IMR-90 (cell line): Measurements from ENCODE around the gene GCH1. TPM values are rescaled to one million over a fixed set of nuclear protein-coding genes. Genes with fewer than 3 reads are reported as not detected.

ENCODE experiments used
- ATAC-seq: fragments of 200-7000 bp; cut with Tn5 transposase; 2 replicates; pipeline ENCODE4 v1.9.1; 2020; ENCODE audit warnings: low read depth, mild to moderate bottlenecking, moderate library complexity
- BruUV-seq: library from RNA; stranded (reverse); fragments of 400-500 nt; replicated peaks from 2 replicates; lab custom pipeline; 2021; lab: Mats Ljungman, UMichigan
- CTCF ChIA-PET: fragments of 300-600 bp; formaldehyde crosslinking; extraction: SDS; loops from one replicate; lab custom pipeline; 2021; ENCODE audit warnings: antibody characterized with exemption; lab: Yijun Ruan, JAX
- POLR2A ChIA-PET: fragments of 300-600 bp; sonication (Branson Sonifier 250); formaldehyde crosslinking; loops from one replicate; lab custom pipeline; 2022; ENCODE audit warnings: antibody characterized with exemption; ENCODE audit not compliant: unreplicated experiment; lab: Charles Lee
- DNase-seq: peaks from one replicate; pipeline ENCODE4 v3.0.0; 2013
- H2AFZ ChIP-seq: replicated peaks from 2 replicates; pipeline ENCODE3; 2013; ENCODE audit warnings: low read length, mild to moderate bottlenecking; ENCODE audit not compliant: poor library complexity
- H2AK5ac ChIP-seq: 2 replicates; pipeline ENCODE4 v1.6.1; 2013; ENCODE audit warnings: low read depth, low read length, inconsistent platforms
- H2AK9ac ChIP-seq: replicated peaks from 2 replicates; pipeline ENCODE3; 2013; ENCODE audit warnings: mild to moderate bottlenecking, low read depth, low read length, moderate library complexity; ENCODE audit not compliant: poor library complexity
- H2BK120ac ChIP-seq: 2 replicates; pipeline ENCODE4 v1.6.1; 2013; ENCODE audit warnings: low read depth, low read length, inconsistent platforms
- H2BK15ac ChIP-seq: 3 replicates; pipeline ENCODE4 v1.6.1; 2013; ENCODE audit warnings: low read depth, low read length, inconsistent platforms
- H2BK20ac ChIP-seq: 2 replicates; pipeline ENCODE4 v1.6.1; 2013; ENCODE audit warnings: low read depth, mild to moderate bottlenecking, inconsistent platforms, low read length, moderate library complexity
- H2BK5ac ChIP-seq: 2 replicates; pipeline ENCODE4 v1.6.1; 2013; ENCODE audit warnings: mild to moderate bottlenecking, low read depth, low read length, inconsistent platforms; ENCODE audit not compliant: poor library complexity, severe bottlenecking
- H3K14ac ChIP-seq: replicated peaks from 2 replicates; pipeline ENCODE4 v1.6.1; 2013; ENCODE audit warnings: low read depth, low read length, inconsistent platforms
- H3K18ac ChIP-seq: 2 replicates; pipeline ENCODE4 v1.6.1; 2013; ENCODE audit warnings: low read depth, low read length, control low read depth
- H3K23ac ChIP-seq: 2 replicates; pipeline ENCODE4 v1.6.1; 2013; ENCODE audit warnings: low read depth, low read length, inconsistent platforms
- H3K27ac ChIP-seq: 2 replicates; pipeline ENCODE4 v1.5.1; 2013; ENCODE audit warnings: mild to moderate bottlenecking, control low read depth, low read length; ENCODE audit not compliant: insufficient read depth
- H3K27me3 ChIP-seq: 2 replicates; pipeline ENCODE4 v1.6.1; 2013; ENCODE audit warnings: low read length; ENCODE audit not compliant: control insufficient read depth, insufficient read depth
- H3K36me3 ChIP-seq: 2 replicates; pipeline ENCODE4 v1.6.1; 2013; ENCODE audit warnings: low read length, mixed read lengths; ENCODE audit not compliant: control insufficient read depth, insufficient read depth
- H3K4ac ChIP-seq: 2 replicates; pipeline ENCODE4 v1.6.1; 2013; ENCODE audit warnings: low read depth, low read length, inconsistent platforms
- H3K4me1 ChIP-seq: 2 replicates; pipeline ENCODE4 v1.6.1; 2013; ENCODE audit warnings: low read length, mixed read lengths; ENCODE audit not compliant: control insufficient read depth, insufficient read depth
- H3K4me2 ChIP-seq: 2 replicates; pipeline ENCODE4 v1.6.1; 2013; ENCODE audit warnings: low read depth, mild to moderate bottlenecking, control low read depth, low read length, moderate library complexity
- H3K4me3 ChIP-seq: 2 replicates; pipeline ENCODE4 v1.5.1; 2013; ENCODE audit warnings: low read depth, mild to moderate bottlenecking, control low read depth, low read length, moderate library complexity; ENCODE audit not compliant: insufficient read depth
- H3K56ac ChIP-seq: 2 replicates; pipeline ENCODE4 v1.6.1; 2013; ENCODE audit warnings: low read length, inconsistent platforms; ENCODE audit not compliant: insufficient read depth; ENCODE audit errors: extremely low read depth
- H3K79me1 ChIP-seq, 2 experiments: 2 replicates each; pipeline ENCODE4 v1.6.1; 2013; ENCODE audit warnings: low read length in 2 of 2, inconsistent platforms in 1 of 2, low read depth in 1 of 2
- H3K9ac ChIP-seq: 2 replicates; pipeline ENCODE4 v1.6.1; 2013; ENCODE audit warnings: low read depth, low read length, control low read depth
- H3K9me1 ChIP-seq: 2 replicates; pipeline ENCODE4 v1.6.1; 2013; ENCODE audit warnings: low read length, inconsistent platforms; ENCODE audit not compliant: insufficient read depth
- H3K9me3 ChIP-seq: 2 replicates; pipeline ENCODE4 v1.6.1; 2013; ENCODE audit warnings: low read length; ENCODE audit not compliant: control insufficient read depth, insufficient read depth
- H4K20me1 ChIP-seq: 2 replicates; pipeline ENCODE4 v1.6.1; 2013; ENCODE audit warnings: low read length, inconsistent platforms; ENCODE audit not compliant: insufficient read depth
- H4K5ac ChIP-seq: 2 replicates; pipeline ENCODE4 v1.6.1; 2013; ENCODE audit warnings: mild to moderate bottlenecking, low read depth, low read length, control low read depth
- H4K8ac ChIP-seq, 2 experiments: 2 replicates each; pipeline ENCODE4 v1.6.1; 2013; ENCODE audit warnings: low read depth in 2 of 2, low read length in 2 of 2, control low read depth in 1 of 2, inconsistent platforms in 1 of 2
- H4K91ac ChIP-seq: 2 replicates; pipeline ENCODE4 v1.6.1; 2013; ENCODE audit warnings: low read depth, low read length, inconsistent platforms; ENCODE audit not compliant: insufficient read depth
- CEBPB ChIP-seq: IDR thresholded peaks from 2 replicates; pipeline ENCODE4 v1.6.1; 2012; ENCODE audit warnings: low read depth, low read length, improper control_type of control experiment
- FOS ChIP-seq: fragments of 150-350 bp; IDR thresholded peaks from 2 replicates; pipeline ENCODE4 v1.6.1; 2016; ENCODE audit warnings: low read depth, low read length
- MAFK ChIP-seq: IDR thresholded peaks from 2 replicates; pipeline ENCODE4 v1.6.1; 2012; ENCODE audit warnings: low read depth, low read length, improper control_type of control experiment
- MXI1 ChIP-seq: IDR thresholded peaks from 2 replicates; pipeline ENCODE4 v1.6.1; 2012; ENCODE audit warnings: low read depth, mild to moderate bottlenecking, low read length, moderate library complexity, borderline replicate concordance
- NFE2L2 ChIP-seq: fragments of 150-350 bp; IDR thresholded peaks from 2 replicates; pipeline ENCODE4 v1.6.1; 2016; ENCODE audit warnings: low read depth, mild to moderate bottlenecking, low read length
- RAD21 ChIP-seq: IDR thresholded peaks from 2 replicates; pipeline ENCODE4 v1.6.1; 2012; ENCODE audit warnings: low read length, improper control_type of control experiment
- RCOR1 ChIP-seq: IDR thresholded peaks from 2 replicates; pipeline ENCODE4 v1.6.1; 2012; ENCODE audit warnings: mild to moderate bottlenecking, low read length, improper control_type of control experiment; ENCODE audit not compliant: insufficient replicate concordance
- RFX5 ChIP-seq: IDR thresholded peaks from 2 replicates; pipeline ENCODE4 v1.8.0; 2012; ENCODE audit warnings: low read depth, mild to moderate bottlenecking, low read length, moderate library complexity
- WGBS, 2 experiments: methylation state at CpG; one replicate each; pipeline versions ENCODE4 v1.1.5 to v1.1.7; 2013; ENCODE audit warnings: missing lambda C conversion rate in 2 of 2; ENCODE audit not compliant: insufficient read length in 1 of 2; ENCODE audit errors: extremely low coverage in 2 of 2; 5-methylcytosine and 5-hydroxymethylcytosine counted together
- dilution Hi-C: fragments of 300-500 bp; cut with HindIII; formaldehyde crosslinking; loops from one replicate; pipeline ENCODE4 v1.14.3; 2018; ENCODE audit warnings: low sequenced_read_pairs; ENCODE audit not compliant: unreplicated experiment
- in situ Hi-C: fragments of 300-500 bp; cut with MboI; formaldehyde crosslinking; loops from 3 replicates; pipeline ENCODE4 v1.14.3; 2019; ENCODE audit warnings: low sequenced_read_pairs, inconsistent platforms, mixed read lengths
- intact Hi-C: fragments of 100-400 bp; cut with micrococcal nuclease; formaldehyde crosslinking; loops from 2 replicates; pipeline ENCODE4 v1.10.0; 2022
- polyA plus RNA-seq, 3 experiments: library from polyadenylated mRNA; depleted of rRNA; stranded (reverse); fragments of >200 nt; gene quantifications; 2 replicates each; pipeline ENCODE4 v1.2.3, GENCODE V29; 2012; ENCODE audit warnings: low replicate concordance in 1 of 3
- total RNA-seq: library from RNA; depleted of rRNA; stranded (reverse); fragments of >200 nt; gene quantifications from 2 replicates; pipeline ENCODE4 v1.2.3, GENCODE V29; 2012
- TF ChIP-seq, protein P1 (sequence below): fragments of 150-350 bp; IDR thresholded peaks from 2 replicates; pipeline ENCODE4 v1.6.1; 2016; ENCODE audit warnings: low read depth, mild to moderate bottlenecking, low read length, moderate library complexity, borderline replicate concordance

GCH1 gene
- total and polyA plus RNA-seq, 2 of the 4 experiments (the other 2 are of a cell fraction) = 0.54 to 0.74 TPM

DNA sequence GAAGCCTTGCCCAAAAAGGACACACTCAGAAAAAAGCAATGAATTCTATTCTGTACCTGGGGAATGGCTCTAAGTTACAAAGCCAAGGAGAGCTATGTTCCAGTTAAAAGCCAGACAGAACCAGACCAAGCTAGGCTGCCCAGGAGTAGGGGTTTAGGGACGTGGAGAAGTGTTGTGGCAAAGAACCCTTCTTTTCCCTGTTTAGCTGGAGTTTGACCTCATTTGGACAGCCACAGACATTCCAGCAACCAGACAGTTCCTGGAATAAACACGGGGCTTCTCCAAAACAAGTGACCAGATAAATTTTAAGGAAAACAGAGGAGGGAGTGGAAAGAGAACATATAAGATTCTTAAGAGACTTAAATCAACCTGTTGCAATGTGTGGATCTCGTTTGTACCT lies 62.3 kb downstream of the GCH1 start:
- no peak for DNase-seq
- Histone ChIP-seq H2BK15ac (no peak overlapping the region), H4K20me1 (no peaks in the 10 kb centered on the region), H4K8ac (no peak overlapping the region), H3K27me3 (peaks cover 7% of the 10 kb centered on the region), H2AFZ (no peak overlapping the region), H4K5ac (no peak overlapping the region), H3K14ac (no peak overlapping the region), H3K56ac (no peak overlapping the region), H3K4ac (no peak overlapping the region), H2BK120ac (no peak overlapping the region), H2BK5ac (no peak overlapping the region), H3K4me3 (no peak overlapping the region), H3K9me3 (no peaks in the 10 kb centered on the region), H3K36me3 (no peaks in the 10 kb centered on the region), H3K27ac (no peak overlapping the region), H2AK5ac (no peak overlapping the region), H3K4me1 (peaks cover 2% of the 10 kb centered on the region; the same call in 1 of the 2 replicates), H3K18ac (no peak overlapping the region), H2AK9ac (no peak overlapping the region), H4K91ac (no peak overlapping the region), H3K9me1 (no peaks in the 10 kb centered on the region), H3K79me1 (no peaks in the 10 kb centered on the region), H2BK20ac (no peak overlapping the region), H3K4me2 (no peak overlapping the region), H3K23ac (no peak overlapping the region), H3K9ac (no peak overlapping the region)
- intact Hi-C loops (no loop called here), dilution Hi-C loops (no loop called here), in situ Hi-C loops (no loop called here)
- no peak for ATAC-seq
- TF ChIP-seq MAFK (no peak), FOS (no peak), NFE2L2 (no peak), CEBPB (no peak), RCOR1 (no peak), RFX5 (no peak), RAD21 (no peak), MXI1 (no peak)
- TF ChIP-seq, protein P1, sequence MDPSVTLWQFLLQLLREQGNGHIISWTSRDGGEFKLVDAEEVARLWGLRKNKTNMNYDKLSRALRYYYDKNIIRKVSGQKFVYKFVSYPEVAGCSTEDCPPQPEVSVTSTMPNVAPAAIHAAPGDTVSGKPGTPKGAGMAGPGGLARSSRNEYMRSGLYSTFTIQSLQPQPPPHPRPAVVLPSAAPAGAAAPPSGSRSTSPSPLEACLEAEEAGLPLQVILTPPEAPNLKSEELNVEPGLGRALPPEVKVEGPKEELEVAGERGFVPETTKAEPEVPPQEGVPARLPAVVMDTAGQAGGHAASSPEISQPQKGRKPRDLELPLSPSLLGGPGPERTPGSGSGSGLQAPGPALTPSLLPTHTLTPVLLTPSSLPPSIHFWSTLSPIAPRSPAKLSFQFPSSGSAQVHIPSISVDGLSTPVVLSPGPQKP = no peak
- WGBS, 2 experiments = no CpG with 5 or more reads among the region's 3 CpGs
- ChIA-PET POLR2A (no interaction called here), CTCF (no interaction called here)
- BruUV-seq = no TSS peak
